Mesenchymal stem cell (in vitro differentiated cells and primary cell): ENCODE results near the gene KIAA0825.

Experiments used
- DNase-seq: peaks from one replicate; pipeline ENCODE4 v3.0.0-alpha.2; 2013
- H2AFZ ChIP-seq: one replicate; pipeline ENCODE4 v1.6.1; 2013; ENCODE audit warnings: low read depth, mild to moderate bottlenecking, control low read depth, inconsistent platforms, low read length, moderate library complexity
- H2AK5ac ChIP-seq: 2 replicates; pipeline ENCODE4 v1.6.1; 2013; ENCODE audit warnings: low read length, moderate library complexity, mild to moderate bottlenecking, inconsistent platforms; ENCODE audit not compliant: severe bottlenecking
- H2BK120ac ChIP-seq: one replicate; pipeline ENCODE4 v1.6.1; 2013; ENCODE audit warnings: low read depth, mild to moderate bottlenecking, inconsistent platforms, low read length, moderate library complexity
- H2BK12ac ChIP-seq, 2 experiments: one replicate each; pipeline ENCODE4 v1.6.1; 2013; ENCODE audit warnings: inconsistent platforms in 2 of 2, low read length in 2 of 2, mild to moderate bottlenecking in 2 of 2, moderate library complexity in 2 of 2, control low read depth in 1 of 2
- H2BK15ac ChIP-seq: one replicate; pipeline ENCODE4 v1.6.1; 2013; ENCODE audit warnings: mild to moderate bottlenecking, low read depth, inconsistent platforms; ENCODE audit not compliant: poor library complexity, severe bottlenecking
- H2BK5ac ChIP-seq: 2 replicates; pipeline ENCODE4 v1.6.1; 2013; ENCODE audit warnings: low read depth, mild to moderate bottlenecking, low read length, control low read depth, inconsistent platforms; ENCODE audit not compliant: poor library complexity, severe bottlenecking
- H3K14ac ChIP-seq, 2 experiments: one replicate each; pipeline ENCODE4 v1.6.1; 2013; ENCODE audit warnings: inconsistent platforms in 2 of 2, low read length in 2 of 2, control low read depth in 1 of 2, mild to moderate bottlenecking in 1 of 2, moderate library complexity in 1 of 2
- H3K18ac ChIP-seq, 2 experiments: one replicate each; pipeline ENCODE4 v1.6.1; 2013; ENCODE audit warnings: inconsistent platforms in 2 of 2, low read length in 2 of 2, control low read depth in 1 of 2, low read depth in 1 of 2, mild to moderate bottlenecking in 1 of 2
- H3K23ac ChIP-seq, 2 experiments: one replicate each; pipeline ENCODE4 v1.6.1; 2013; ENCODE audit warnings: inconsistent platforms in 2 of 2, low read length in 2 of 2, mild to moderate bottlenecking in 2 of 2, moderate library complexity in 2 of 2, control low read depth in 1 of 2
- H3K27ac ChIP-seq: 2 replicates; pipeline ENCODE4 v1.5.1; 2013; ENCODE audit warnings: mild to moderate bottlenecking, moderate library complexity, low read length, control low read depth, inconsistent platforms; ENCODE audit not compliant: poor library complexity, severe bottlenecking
- H3K27me3 ChIP-seq, 2 experiments: 2 replicates each; pipeline versions ENCODE4 v1.6.1 to v1.7.0; 2013; ENCODE audit warnings: low read length in 2 of 2, mild to moderate bottlenecking in 2 of 2, moderate library complexity in 2 of 2, control low read depth in 1 of 2, inconsistent platforms in 1 of 2; ENCODE audit not compliant: control insufficient read depth in 1 of 2, insufficient read depth in 1 of 2
- H3K36me3 ChIP-seq, 2 experiments: 2 replicates each; pipeline versions ENCODE4 v1.6.1 to v1.7.0; 2013; ENCODE audit warnings: low read length in 2 of 2, control low read depth in 1 of 2, inconsistent platforms in 1 of 2, low read depth in 1 of 2, mild to moderate bottlenecking in 1 of 2; ENCODE audit not compliant: insufficient read depth in 2 of 2, control insufficient read depth in 1 of 2
- H3K4ac ChIP-seq, 2 experiments: one replicate each; pipeline ENCODE4 v1.6.1; 2013; ENCODE audit warnings: inconsistent platforms in 2 of 2, low read length in 2 of 2, mild to moderate bottlenecking in 2 of 2, moderate library complexity in 2 of 2, control low read depth in 1 of 2, low read depth in 1 of 2
- H3K4me1 ChIP-seq: 2 replicates; pipeline ENCODE4 v1.6.1; 2013; ENCODE audit warnings: low read depth, low read length, control low read depth; ENCODE audit not compliant: control insufficient read depth, insufficient read depth
- H3K4me2 ChIP-seq: 2 replicates; pipeline ENCODE4 v1.6.1; 2013; ENCODE audit warnings: low read length, mild to moderate bottlenecking, inconsistent platforms; ENCODE audit not compliant: poor library complexity, severe bottlenecking
- H3K4me3 ChIP-seq, 2 experiments: 2 replicates each; pipeline versions ENCODE4 v1.5.1 to v1.7.0; 2013; ENCODE audit warnings: low read length in 2 of 2, mild to moderate bottlenecking in 2 of 2, control low read depth in 1 of 2, low read depth in 1 of 2; ENCODE audit not compliant: insufficient read depth in 1 of 2
- H3K79me1 ChIP-seq: replicated peaks from 2 replicates; pipeline ENCODE4 v1.6.1; 2013; ENCODE audit warnings: mild to moderate bottlenecking, control low read depth, low read length, inconsistent platforms; ENCODE audit not compliant: poor library complexity, severe bottlenecking
- H3K9ac ChIP-seq: 2 replicates; pipeline ENCODE4 v1.7.0; 2013; ENCODE audit warnings: mild to moderate bottlenecking, low read length, moderate library complexity
- H3K9me3 ChIP-seq: 2 replicates; pipeline ENCODE4 v1.7.0; 2013; ENCODE audit warnings: mild to moderate bottlenecking, low read length; ENCODE audit not compliant: control insufficient read depth
- H4K8ac ChIP-seq: one replicate; pipeline ENCODE4 v1.6.1; 2013; ENCODE audit warnings: inconsistent platforms, mild to moderate bottlenecking, low read length, moderate library complexity
- H4K91ac ChIP-seq: one replicate; pipeline ENCODE4 v1.6.1; 2013; ENCODE audit warnings: mild to moderate bottlenecking, low read length, inconsistent platforms
- WGBS: methylation state at CpG from one replicate; pipeline ENCODE4 v1.1.7; 2013; ENCODE audit warnings: mixed read lengths; 5-methylcytosine and 5-hydroxymethylcytosine counted together

Gene KIAA0825

DNA sequence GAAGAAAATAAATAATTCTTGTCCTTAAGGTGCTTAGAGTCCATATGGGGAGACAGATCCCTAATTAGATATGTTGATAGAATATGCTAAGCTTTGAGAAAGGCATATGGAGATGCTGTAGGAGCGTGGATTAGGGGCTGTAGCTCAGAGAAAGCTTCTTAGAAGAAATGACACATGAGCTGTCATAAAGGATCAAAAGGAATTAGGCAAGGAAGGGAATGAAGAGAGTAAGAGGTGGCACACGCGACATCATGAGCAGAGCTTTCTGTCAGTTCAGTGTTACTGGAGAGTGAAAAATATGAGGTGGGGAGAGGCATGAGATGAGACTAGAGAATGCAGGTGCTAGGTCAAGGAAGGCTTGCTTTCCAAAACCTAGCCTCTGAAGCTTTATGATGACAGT, 118.6 kb downstream of the KIAA0825 start:
- no peak overlapping the region for H3K4ac ChIP-seq
- no peak overlapping the region for H3K4me2 ChIP-seq
- H3K4me1 ChIP-seq = no peaks in the 10 kb centered on the region
- H2BK15ac ChIP-seq = no peak overlapping the region
- H2BK12ac ChIP-seq = no peak overlapping the region
- no peak overlapping the region for H3K27ac ChIP-seq
- no peak overlapping the region for H3K14ac ChIP-seq
- no peak overlapping the region for H3K4me3 ChIP-seq
- H3K18ac ChIP-seq = no peak overlapping the region
- no peak overlapping the region for H3K9ac ChIP-seq
- WGBS = 93% methylated on average over 3 of the region's 3 CpGs
- DNase-seq = no peak
- no peak overlapping the region for H2AK5ac ChIP-seq
- no peak overlapping the region for H2BK120ac ChIP-seq
- H3K27me3 ChIP-seq = no peaks in the 10 kb centered on the region
- H4K91ac ChIP-seq = no peak overlapping the region
- H3K36me3 ChIP-seq = no peaks in the 10 kb centered on the region
- no peak overlapping the region for H2BK5ac ChIP-seq
- H2AFZ ChIP-seq = no peak overlapping the region
- no peak overlapping the region for H4K8ac ChIP-seq
- no peak overlapping the region for H3K23ac ChIP-seq
- no peaks in the 10 kb centered on the region for H3K9me3 ChIP-seq
- H3K79me1 ChIP-seq = no peaks in the 10 kb centered on the region

GRCh38 chr5:94498199-94498598, 120.2 kb downstream of the KIAA0825 start:
- H3K79me1 ChIP-seq = no peaks in the 10 kb centered on the region
- H4K91ac ChIP-seq = no peak overlapping the region
- H3K4ac ChIP-seq = no peak overlapping the region
- no peak overlapping the region for H2AK5ac ChIP-seq
- DNase-seq = no peak
- H3K36me3 ChIP-seq = no peaks in the 10 kb centered on the region
- H3K4me1 ChIP-seq = no peaks in the 10 kb centered on the region
- H2BK12ac ChIP-seq = no peak overlapping the region
- H3K23ac ChIP-seq = no peak overlapping the region
- H2BK120ac ChIP-seq = no peak overlapping the region
- no peak overlapping the region for H3K4me3 ChIP-seq
- H2BK15ac ChIP-seq = no peak overlapping the region
- H4K8ac ChIP-seq = no peak overlapping the region
- no peak overlapping the region for H3K14ac ChIP-seq
- H3K9ac ChIP-seq = no peak overlapping the region
- H2BK5ac ChIP-seq = no peak overlapping the region
- no peak overlapping the region for H2AFZ ChIP-seq
- no peak overlapping the region for H3K4me2 ChIP-seq
- H3K27ac ChIP-seq = no peak overlapping the region
- no peaks in the 10 kb centered on the region for H3K9me3 ChIP-seq
- no peak overlapping the region for H3K18ac ChIP-seq
- no peaks in the 10 kb centered on the region for H3K27me3 ChIP-seq

DNA sequence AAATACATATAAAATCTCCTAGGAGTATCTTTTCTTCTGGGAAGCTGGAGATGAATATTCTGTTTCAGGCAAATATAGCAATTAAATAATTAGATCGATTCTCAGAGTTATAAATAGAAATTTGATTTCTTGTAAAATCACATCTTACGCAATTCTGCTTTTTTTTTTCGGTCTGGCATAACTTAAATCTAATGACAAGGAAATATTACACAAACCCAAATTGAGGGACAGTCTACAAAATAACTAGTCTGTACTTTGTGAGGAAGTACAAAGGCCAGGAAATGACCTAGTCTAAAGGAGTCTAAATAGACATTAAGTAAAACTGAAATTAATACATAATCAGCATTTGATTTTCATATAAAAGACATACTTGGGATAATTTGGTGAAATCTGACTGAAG, 133.3 kb downstream of the KIAA0825 start:
- no peak overlapping the region for H3K18ac ChIP-seq
- H2BK5ac ChIP-seq = no peak overlapping the region
- no peaks in the 10 kb centered on the region for H3K4me1 ChIP-seq
- DNase-seq = no peak
- WGBS = no CpG with 5 or more reads among the region's 3 CpGs
- no peak overlapping the region for H3K9ac ChIP-seq
- H3K36me3 ChIP-seq = no peaks in the 10 kb centered on the region
- H2BK120ac ChIP-seq = no peak overlapping the region
- no peak overlapping the region for H3K4ac ChIP-seq
- no peak overlapping the region for H3K14ac ChIP-seq
- no peak overlapping the region for H2AK5ac ChIP-seq
- no peak overlapping the region for H2AFZ ChIP-seq
- H2BK12ac ChIP-seq = no peak overlapping the region
- no peaks in the 10 kb centered on the region for H3K27me3 ChIP-seq
- no peak overlapping the region for H3K27ac ChIP-seq
- H3K4me2 ChIP-seq = no peak overlapping the region
- H2BK15ac ChIP-seq = no peak overlapping the region
- no peak overlapping the region for H4K8ac ChIP-seq
- no peaks in the 10 kb centered on the region for H3K79me1 ChIP-seq
- H3K9me3 ChIP-seq = no peaks in the 10 kb centered on the region
- no peak overlapping the region for H4K91ac ChIP-seq
- no peak overlapping the region for H3K23ac ChIP-seq
- no peak overlapping the region for H3K4me3 ChIP-seq

- Histone ChIP-seq H2BK15ac (no peak overlapping the region), H3K27ac (no peak overlapping the region), H3K18ac (no peak overlapping the region), H3K36me3 (no peaks in the 10 kb centered on the region), H4K91ac (no peak overlapping the region), H2AK5ac (no peak overlapping the region), H3K4me3 (no peak overlapping the region), H3K79me1 (no peaks in the 10 kb centered on the region), H2BK120ac (no peak overlapping the region), H2AFZ (no peak overlapping the region), H3K9ac (no peak overlapping the region), H3K27me3 (no peaks in the 10 kb centered on the region), H3K14ac (no peak overlapping the region), H3K4me1 (no peaks in the 10 kb centered on the region), H2BK12ac (no peak overlapping the region), H3K9me3 (no peaks in the 10 kb centered on the region), H4K8ac (no peak overlapping the region), H3K4ac (peak overlapping the region in 1 of 2 experiments; percentile 8), H2BK5ac (no peak overlapping the region), H3K4me2 (no peak overlapping the region), H3K23ac (no peak overlapping the region)
- DNase-seq = no peak
- WGBS = 93% methylated on average over 2 of the region's 2 CpGs
Measured at GRCh38 chr5:94481059-94481458, 137.3 kb downstream of the KIAA0825 start.
